BE2C (cell line): ENCODE results near the gene GRIK2.

Experiments used
- DNase-seq: peaks from one replicate; pipeline ENCODE4 v3.0.0-alpha.2; 2020
- H3K27me3 ChIP-seq: fragments of 250-450 bp; sonication (Bioruptor Pico); 2 replicates; pipeline ENCODE4 v1.5.1; 2020; ENCODE audit warnings: mild to moderate bottlenecking
- H3K36me3 ChIP-seq: fragments of 250-450 bp; sonication (Bioruptor Pico); 2 replicates; pipeline ENCODE4 v1.5.1; 2020; ENCODE audit warnings: mild to moderate bottlenecking
- H3K4me1 ChIP-seq: fragments of 250-450 bp; sonication (Bioruptor Pico); 2 replicates; pipeline ENCODE4 v1.5.1; 2020
- H3K4me3 ChIP-seq: 2 replicates; pipeline ENCODE4 v1.5.1; 2011; ENCODE audit warnings: low read depth, low read length
- H3K9me3 ChIP-seq: fragments of 250-450 bp; sonication (Bioruptor Pico); 2 replicates; pipeline ENCODE4 v1.5.1; 2020
- TF ChIP-seq, protein P1 (sequence below): IDR thresholded peaks from 2 replicates; pipeline ENCODE4 v1.5.1; 2012; ENCODE audit warnings: mild to moderate bottlenecking, low read depth, low read length

The GRIK2 gene

DNA sequence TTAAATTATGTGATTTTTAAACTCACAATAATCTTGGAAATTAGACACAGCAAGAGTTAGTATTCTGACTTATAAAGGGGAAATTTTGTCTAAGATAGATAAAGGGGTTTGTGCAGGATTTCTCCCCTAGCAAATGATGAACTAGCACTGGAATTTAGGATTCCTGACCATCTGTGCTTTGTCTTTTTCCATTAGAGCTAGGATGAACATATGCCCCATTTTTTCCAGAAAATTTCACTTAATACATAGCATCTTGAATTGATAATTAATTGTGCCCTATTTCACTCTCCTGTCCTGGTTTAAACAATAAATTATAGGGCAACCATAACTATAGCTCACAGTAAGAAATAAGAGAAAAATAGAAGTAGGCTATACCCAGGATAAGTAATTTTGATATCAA, 601.0 kb downstream of the GRIK2 start:
- no peak for DNase-seq
- no peaks in the 10 kb centered on the region for H3K4me1 ChIP-seq
- no peaks in the 10 kb centered on the region for H3K9me3 ChIP-seq
- H3K27me3 ChIP-seq: no peaks in the 10 kb centered on the region
- TF ChIP-seq, protein P1, sequence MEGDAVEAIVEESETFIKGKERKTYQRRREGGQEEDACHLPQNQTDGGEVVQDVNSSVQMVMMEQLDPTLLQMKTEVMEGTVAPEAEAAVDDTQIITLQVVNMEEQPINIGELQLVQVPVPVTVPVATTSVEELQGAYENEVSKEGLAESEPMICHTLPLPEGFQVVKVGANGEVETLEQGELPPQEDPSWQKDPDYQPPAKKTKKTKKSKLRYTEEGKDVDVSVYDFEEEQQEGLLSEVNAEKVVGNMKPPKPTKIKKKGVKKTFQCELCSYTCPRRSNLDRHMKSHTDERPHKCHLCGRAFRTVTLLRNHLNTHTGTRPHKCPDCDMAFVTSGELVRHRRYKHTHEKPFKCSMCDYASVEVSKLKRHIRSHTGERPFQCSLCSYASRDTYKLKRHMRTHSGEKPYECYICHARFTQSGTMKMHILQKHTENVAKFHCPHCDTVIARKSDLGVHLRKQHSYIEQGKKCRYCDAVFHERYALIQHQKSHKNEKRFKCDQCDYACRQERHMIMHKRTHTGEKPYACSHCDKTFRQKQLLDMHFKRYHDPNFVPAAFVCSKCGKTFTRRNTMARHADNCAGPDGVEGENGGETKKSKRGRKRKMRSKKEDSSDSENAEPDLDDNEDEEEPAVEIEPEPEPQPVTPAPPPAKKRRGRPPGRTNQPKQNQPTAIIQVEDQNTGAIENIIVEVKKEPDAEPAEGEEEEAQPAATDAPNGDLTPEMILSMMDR: no peak
- no peak overlapping the region for H3K4me3 ChIP-seq
- H3K36me3 ChIP-seq: no peaks in the 10 kb centered on the region

DNA sequence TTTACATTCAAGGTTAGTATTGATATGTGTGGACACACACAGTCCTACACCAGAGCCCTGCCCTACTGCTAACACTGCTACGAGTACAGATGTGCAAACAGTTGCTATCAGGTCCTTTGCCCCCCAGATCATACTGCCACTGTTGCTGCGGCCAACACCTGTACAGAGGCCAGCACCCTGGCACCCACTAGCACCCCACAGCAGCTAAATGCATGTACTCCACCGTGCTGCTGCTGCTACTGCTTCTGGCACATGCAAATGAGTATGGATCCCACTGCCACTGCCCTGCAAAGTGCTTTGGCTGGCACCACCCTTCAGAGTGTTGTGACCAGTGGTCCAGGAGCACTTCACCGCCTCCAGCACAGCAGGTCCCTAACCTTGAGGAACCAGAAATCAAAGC, 621.9 kb downstream of the GRIK2 start:
- Histone ChIP-seq H3K36me3 (no peaks in the 10 kb centered on the region), H3K9me3 (peaks cover 3% of the 10 kb centered on the region; the same call in 1 of the 2 replicates), H3K4me3 (no peak overlapping the region), H3K4me1 (no peaks in the 10 kb centered on the region), H3K27me3 (no peaks in the 10 kb centered on the region)
- DNase-seq: no peak
- TF ChIP-seq, protein P1: no peak

DNA sequence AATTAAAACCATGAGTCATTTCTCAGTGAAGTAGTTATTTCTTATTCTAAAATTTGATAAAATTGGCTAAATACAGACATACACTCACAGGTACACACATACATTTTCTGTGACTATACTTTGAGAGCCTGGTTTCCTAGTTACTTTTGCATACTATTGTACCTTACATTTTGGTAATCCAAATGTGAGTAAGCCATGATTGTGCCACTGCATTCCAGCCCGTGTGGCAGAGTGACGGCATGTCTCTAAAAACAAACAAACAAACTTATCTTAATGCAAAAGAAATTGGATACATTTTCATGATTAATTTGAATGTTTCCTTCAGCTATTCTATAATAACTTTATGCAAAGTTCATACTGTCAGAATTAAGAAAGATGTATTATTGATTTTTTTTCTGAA, 628.8 kb downstream of the GRIK2 start:
- TF ChIP-seq, protein P1: no peak

DNA sequence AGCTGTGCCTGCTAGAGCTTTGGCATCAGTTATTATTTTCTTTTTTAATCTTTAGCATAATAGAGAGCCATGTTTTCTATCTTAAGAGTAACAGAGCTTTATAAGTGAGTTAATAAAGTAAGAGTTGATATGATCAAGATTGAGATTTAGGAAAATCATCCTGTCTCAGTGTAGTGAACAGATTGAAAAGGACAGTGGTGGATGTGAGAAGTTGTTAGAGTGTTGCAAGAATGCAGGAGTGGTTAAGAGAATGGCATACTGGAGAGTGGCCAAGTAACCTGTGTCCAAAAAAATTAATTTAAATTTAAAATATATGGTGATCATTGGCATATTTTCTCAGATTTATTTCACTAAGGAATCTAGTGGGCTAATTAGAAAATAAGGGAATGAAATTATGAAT, 629.3 kb downstream of the GRIK2 start:
- Histone ChIP-seq H3K4me3 (no peak overlapping the region), H3K36me3 (no peaks in the 10 kb centered on the region), H3K9me3 (no peaks in the 10 kb centered on the region), H3K27me3 (no peaks in the 10 kb centered on the region), H3K4me1 (peaks cover 4% of the 10 kb centered on the region; the same call in 1 of the 2 replicates)
- TF ChIP-seq, protein P1: no peak
- no peak for DNase-seq

More for the DNA sequence above, 628.8 kb downstream of the GRIK2 start:
- Histone ChIP-seq H3K36me3 (no peaks in the 10 kb centered on the region), H3K4me3 (no peak overlapping the region), H3K4me1 (peaks cover 4% of the 10 kb centered on the region; the same call in 1 of the 2 replicates), H3K27me3 (no peaks in the 10 kb centered on the region), H3K9me3 (no peaks in the 10 kb centered on the region)
- DNase-seq: no peak

DNA sequence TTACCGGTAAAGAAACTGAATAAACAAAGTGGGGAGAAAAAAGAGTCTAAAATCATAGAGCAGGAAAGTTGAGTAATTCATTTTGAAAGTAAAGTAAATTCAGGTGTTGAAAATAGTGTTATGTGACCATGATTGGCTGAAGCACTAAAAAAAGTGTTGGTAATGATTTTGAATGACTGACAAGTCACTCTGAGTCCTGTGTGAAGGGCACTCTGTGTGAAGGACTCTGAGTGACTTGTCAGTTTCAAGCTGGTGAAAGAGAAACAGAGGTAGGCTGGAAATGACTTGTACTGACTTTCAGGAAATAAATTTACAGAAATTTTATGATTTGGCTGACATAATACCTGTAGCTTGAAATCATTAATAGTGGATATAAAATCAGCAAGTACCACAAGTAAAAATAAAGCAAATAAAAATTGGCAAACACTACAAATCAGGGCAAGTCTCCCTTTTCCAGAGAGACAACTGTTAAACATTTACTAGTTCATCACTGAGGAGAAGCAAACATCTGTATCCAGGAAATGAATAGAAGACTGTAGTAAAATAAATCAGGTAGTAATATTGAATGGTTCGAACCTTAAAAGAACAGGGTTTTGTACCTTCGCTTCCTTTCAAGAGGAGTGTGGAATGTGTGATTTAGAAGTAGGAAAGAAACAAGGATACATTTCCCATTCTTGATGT, 630.6 kb downstream of the GRIK2 start:
- Histone ChIP-seq H3K9me3 (no peaks in the 10 kb centered on the region), H3K36me3 (no peaks in the 10 kb centered on the region), H3K4me1 (peaks cover 4% of the 10 kb centered on the region; the same call in 1 of the 2 replicates), H3K4me3 (no peak overlapping the region), H3K27me3 (no peaks in the 10 kb centered on the region)
- DNase-seq: no peak
- TF ChIP-seq, protein P1: no peak

DNA sequence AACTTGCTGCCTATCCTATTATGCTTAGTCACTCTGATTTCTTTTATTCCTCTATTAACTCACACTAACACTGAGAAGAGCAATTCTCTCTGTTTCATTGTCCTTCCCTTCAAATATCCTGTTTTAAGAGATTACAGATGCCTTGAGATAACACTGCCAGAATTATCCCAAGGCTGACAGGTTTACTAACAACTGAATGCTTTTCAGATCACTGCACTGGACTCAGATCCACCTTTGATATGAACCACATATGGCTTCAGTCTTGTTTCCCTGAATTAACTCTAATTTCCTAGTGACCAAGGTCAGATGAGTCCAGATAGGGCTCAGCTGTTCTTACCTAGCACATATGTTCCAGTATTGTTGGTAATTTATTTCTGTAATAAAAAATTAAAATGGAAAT, 633.1 kb downstream of the GRIK2 start:
- H3K4me3 ChIP-seq: no peak overlapping the region
- no peaks in the 10 kb centered on the region for H3K36me3 ChIP-seq
- no peaks in the 10 kb centered on the region for H3K27me3 ChIP-seq
- H3K9me3 ChIP-seq: no peaks in the 10 kb centered on the region
- DNase-seq: no peak
- peaks cover 4% of the 10 kb centered on the region; the same call in 1 of the 2 replicates for H3K4me1 ChIP-seq
- TF ChIP-seq, protein P1: no peak
